B cell (primary cell): ENCODE results near the gene MAPK8. TPM values are rescaled to one million over a fixed set of nuclear protein-coding genes. Genes with fewer than 3 reads are reported as not detected.

ENCODE experiments used
- ATAC-seq: fragments of 200-7000 bp; cut with Tn5 transposase; one replicate; pipeline ENCODE4 v1.10.0; 2021; ENCODE audit warnings: low read depth, mild to moderate bottlenecking, moderate number of reproducible peaks, moderate library complexity
- CTCF ChIA-PET: fragments of 350-600 bp; sonication (Branson Sonifier 250); formaldehyde crosslinking; loops from one replicate; lab custom pipeline; 2021; ENCODE audit warnings: antibody characterized with exemption, inconsistent platforms; lab: Charles Lee
- POLR2A ChIA-PET: fragments of 350-600 bp; sonication (Branson Sonifier 250); formaldehyde crosslinking; loops from one replicate; lab custom pipeline; 2021; ENCODE audit warnings: antibody characterized with exemption; lab: Charles Lee
- DNase-seq: peaks from one replicate; pipeline ENCODE4 v3.0.0; 2013
- H2AFZ ChIP-seq: 2 replicates; pipeline ENCODE4 v1.6.1; 2012; ENCODE audit warnings: mild to moderate bottlenecking, low read depth, low read length; ENCODE audit not compliant: insufficient read depth, poor library complexity, severe bottlenecking
- H3K27ac ChIP-seq, 2 donors: 1 replicate in 1 of 2; 2 replicates in 1 of 2; pipeline ENCODE4 v1.5.1; 2012 to 2013; ENCODE audit warnings: low read length in 2 of 2, mild to moderate bottlenecking in 2 of 2, moderate library complexity in 1 of 2
- H3K27me3 ChIP-seq, 4 experiments: fragments of 200-600 bp in 1 of 4; sonication (generic) in 1 of 4; replicated peaks in 1 of 4; 1 replicate in 2 of 4; 2 replicates in 2 of 4; pipeline versions ENCODE4 v1.6.1 to v1.7.0; 2013 to 2016; ENCODE audit warnings: low read length in 3 of 4, mild to moderate bottlenecking in 2 of 4, mixed read lengths in 1 of 4, moderate library complexity in 1 of 4; ENCODE audit not compliant: insufficient read depth in 4 of 4, control insufficient read depth in 3 of 4; ENCODE audit errors: control extremely low read depth in 1 of 4
- H3K36me3 ChIP-seq, 2 experiments: replicated peaks in 1 of 2; 1 replicate in 1 of 2; 2 replicates in 1 of 2; pipeline versions ENCODE4 v1.6.1 to v1.7.1; 2013; ENCODE audit warnings: low read length in 1 of 2; ENCODE audit not compliant: insufficient read depth in 2 of 2, control insufficient read depth in 1 of 2; ENCODE audit errors: control extremely low read depth in 1 of 2, extremely low read depth in 1 of 2
- H3K4me1 ChIP-seq, 2 donors: fragments of 200-600 bp in 1 of 2; sonication (generic) in 1 of 2; 1 replicate in 1 of 2; 2 replicates in 1 of 2; pipeline versions ENCODE4 v1.5.1 to v1.6.1; 2013 to 2017; ENCODE audit warnings: low read length in 2 of 2; ENCODE audit not compliant: control insufficient read depth in 2 of 2, insufficient read depth in 2 of 2
- H3K4me2 ChIP-seq: replicated peaks from 2 replicates; pipeline ENCODE3; 2012; ENCODE audit warnings: mild to moderate bottlenecking, low read depth, low read length; ENCODE audit not compliant: poor library complexity, severe bottlenecking
- H3K4me3 ChIP-seq, 5 experiments: fragments of 200-600 bp in 1 of 5; sonication (generic) in 1 of 5; 1 replicate in 3 of 5; 2 replicates in 2 of 5; pipeline versions ENCODE4 v1.5.1 to v1.7.0; 2011 to 2016; ENCODE audit warnings: low read length in 4 of 5, mild to moderate bottlenecking in 4 of 5, low read depth in 2 of 5, control low read depth in 1 of 5, moderate library complexity in 1 of 5; ENCODE audit not compliant: insufficient read depth in 1 of 5; ENCODE audit errors: control extremely low read depth in 1 of 5, extremely low read depth in 1 of 5
- H3K79me2 ChIP-seq: fragments of 200-600 bp; sonication (generic); one replicate; pipeline ENCODE4 v1.6.0; 2016; ENCODE audit warnings: low read length; ENCODE audit not compliant: control insufficient read depth, insufficient read depth
- H3K9ac ChIP-seq: fragments of 200-600 bp; sonication (generic); 2 replicates; pipeline ENCODE4 v1.6.1; 2017; ENCODE audit warnings: mild to moderate bottlenecking, low read length, moderate library complexity
- H3K9me3 ChIP-seq, 3 donors: one replicate each; pipeline versions ENCODE4 v1.6.1 to v1.7.1; 2013; ENCODE audit warnings: low read length in 2 of 3; ENCODE audit not compliant: control insufficient read depth in 2 of 3, insufficient read depth in 1 of 3; ENCODE audit errors: control extremely low read depth in 1 of 3
- H4K20me1 ChIP-seq: 2 replicates; pipeline ENCODE4 v1.6.0; 2012; ENCODE audit warnings: mild to moderate bottlenecking, low read length; ENCODE audit not compliant: insufficient read depth, control insufficient read depth, poor library complexity, severe bottlenecking
- H3K27ac Mint-ChIP-seq: one replicate; pipeline ENCODE4 v1.8.0; 2021; ENCODE audit warnings: mixed read lengths
- H3K27me3 Mint-ChIP-seq: one replicate; pipeline ENCODE4 v1.8.0; 2021; ENCODE audit warnings: mixed read lengths
- H3K4me1 Mint-ChIP-seq: one replicate; pipeline ENCODE4 v1.8.0; 2021; ENCODE audit warnings: mixed read lengths
- H3K4me3 Mint-ChIP-seq: one replicate; pipeline ENCODE4 v1.8.0; 2021; ENCODE audit warnings: mixed read lengths
- H3K9me3 Mint-ChIP-seq: one replicate; pipeline ENCODE4 v1.8.0; 2022; ENCODE audit warnings: mixed read lengths; ENCODE audit not compliant: insufficient read depth
- EZH2 ChIP-seq: IDR thresholded peaks from 2 replicates; pipeline ENCODE4 v1.6.1; 2012; ENCODE audit warnings: borderline replicate concordance, low read depth, mild to moderate bottlenecking, moderate library complexity, low read length; ENCODE audit not compliant: insufficient read depth, poor library complexity, severe bottlenecking
- WGBS: methylation state at CpG from one replicate; pipeline ENCODE4 v1.1.5; 2013; ENCODE audit warnings: missing lambda C conversion rate; ENCODE audit not compliant: insufficient coverage; 5-methylcytosine and 5-hydroxymethylcytosine counted together
- intact Hi-C: fragments of 100-400 bp; cut with micrococcal nuclease; formaldehyde crosslinking; loops from one replicate; pipeline ENCODE4 v1.10.0; 2022
- polyA plus RNA-seq: library from polyadenylated mRNA; depleted of rRNA; stranded (reverse); fragments of >200 nt; gene quantifications from 2 replicates; pipeline ENCODE4 v1.2.3, GENCODE V29; 2012
- total RNA-seq, 2 donors: library from RNA; stranded (reverse); fragments of 120-200 nt in 1 of 2; gene quantifications; 1 replicate in 1 of 2; 2 replicates in 1 of 2; pipeline versions ENCODE4 v1.2.3 to v1.2.4, GENCODE V29; 2013 to 2022
- TF ChIP-seq, protein P1 (sequence below): fragments of 200-600 bp; IDR thresholded peaks from one replicate; pipeline ENCODE4 v1.8.0; 2022; ENCODE audit warnings: antibody characterized with exemption, mild to moderate bottlenecking

MAPK8 gene
- total and polyA plus RNA-seq, 2 donors (not counting 1 experiment from before 2014, with no cell fraction given) = 13.7 to 40.0 TPM

DNA sequence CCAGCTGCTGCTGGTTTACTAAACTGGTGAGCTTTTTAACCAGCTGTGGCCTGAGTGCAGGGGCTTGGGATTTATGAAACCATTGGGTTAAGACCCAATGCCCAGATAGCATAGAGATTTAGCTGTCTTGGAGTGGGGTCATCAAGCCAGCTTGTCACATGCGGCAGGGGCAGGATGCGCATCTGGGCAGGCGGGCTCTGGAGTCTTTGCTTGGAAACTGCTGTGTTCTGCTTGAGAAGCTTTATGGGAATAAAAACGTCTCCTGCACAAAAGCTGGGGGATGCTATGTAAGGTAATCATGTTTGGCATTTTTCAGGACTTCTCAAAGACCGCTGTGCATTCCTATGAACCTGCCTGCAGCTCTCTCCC is 136.3 kb downstream of the MAPK8 start:
- intact Hi-C loops = no loop called here
- H3K4me1 ChIP-seq = no peaks in the 10 kb centered on the region
- CTCF ChIA-PET = no interaction called here

DNA sequence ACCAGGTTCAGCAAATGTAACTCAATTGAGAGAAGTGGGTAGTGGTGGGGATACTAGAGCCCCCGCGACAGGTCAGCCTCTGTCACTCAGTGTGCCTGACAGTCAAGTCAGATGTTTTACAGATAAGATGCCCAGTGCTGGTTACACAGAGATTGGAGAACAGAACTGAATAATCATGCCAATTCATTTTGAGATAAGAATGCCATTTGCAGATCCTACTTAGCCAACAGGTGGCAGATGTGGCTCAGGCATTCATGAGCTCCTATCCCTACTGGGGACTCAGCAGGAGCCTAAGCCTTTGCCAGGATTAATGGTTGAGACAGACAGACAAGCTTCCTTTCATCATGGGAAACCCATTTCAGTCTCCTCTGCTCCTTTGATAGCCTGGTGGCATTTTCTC is 137.8 kb downstream of the MAPK8 start:
- Mint-ChIP-seq H3K27me3 (peaks cover 5% of the 10 kb centered on the region), H3K4me3 (no peak overlapping the region), H3K4me1 (no peaks in the 10 kb centered on the region), H3K9me3 (no peaks in the 10 kb centered on the region), H3K27ac (no peak overlapping the region)
- WGBS = 38% methylated on average over 2 of the region's 2 CpGs
- no peak overlapping the region for H3K4me2 ChIP-seq
- no peak overlapping the region for H3K4me3 ChIP-seq
- DNase-seq = no peak
- TF ChIP-seq EZH2 = no peak
- TF ChIP-seq, protein P1, sequence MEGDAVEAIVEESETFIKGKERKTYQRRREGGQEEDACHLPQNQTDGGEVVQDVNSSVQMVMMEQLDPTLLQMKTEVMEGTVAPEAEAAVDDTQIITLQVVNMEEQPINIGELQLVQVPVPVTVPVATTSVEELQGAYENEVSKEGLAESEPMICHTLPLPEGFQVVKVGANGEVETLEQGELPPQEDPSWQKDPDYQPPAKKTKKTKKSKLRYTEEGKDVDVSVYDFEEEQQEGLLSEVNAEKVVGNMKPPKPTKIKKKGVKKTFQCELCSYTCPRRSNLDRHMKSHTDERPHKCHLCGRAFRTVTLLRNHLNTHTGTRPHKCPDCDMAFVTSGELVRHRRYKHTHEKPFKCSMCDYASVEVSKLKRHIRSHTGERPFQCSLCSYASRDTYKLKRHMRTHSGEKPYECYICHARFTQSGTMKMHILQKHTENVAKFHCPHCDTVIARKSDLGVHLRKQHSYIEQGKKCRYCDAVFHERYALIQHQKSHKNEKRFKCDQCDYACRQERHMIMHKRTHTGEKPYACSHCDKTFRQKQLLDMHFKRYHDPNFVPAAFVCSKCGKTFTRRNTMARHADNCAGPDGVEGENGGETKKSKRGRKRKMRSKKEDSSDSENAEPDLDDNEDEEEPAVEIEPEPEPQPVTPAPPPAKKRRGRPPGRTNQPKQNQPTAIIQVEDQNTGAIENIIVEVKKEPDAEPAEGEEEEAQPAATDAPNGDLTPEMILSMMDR = no peak
- peaks cover 0 to 3% (median 0%) of the 10 kb centered on the region in 3 donors for H3K9me3 ChIP-seq
- H3K27ac ChIP-seq = no peak overlapping the region
- ChIA-PET CTCF (no interaction called here), POLR2A (no interaction called here)
- no peak for ATAC-seq
- H3K9ac ChIP-seq = no peak overlapping the region
- H3K4me1 ChIP-seq = no peaks in the 10 kb centered on the region
- intact Hi-C loops = no loop called here
- no peak overlapping the region for H2AFZ ChIP-seq
- H3K36me3 ChIP-seq = no peaks in the 10 kb centered on the region
- no peaks in the 10 kb centered on the region for H3K27me3 ChIP-seq
- H3K79me2 ChIP-seq = no peaks in the 10 kb centered on the region
- no peaks in the 10 kb centered on the region for H4K20me1 ChIP-seq

More for the DNA sequence above, 136.3 kb downstream of the MAPK8 start:
- DNase-seq = no peak
- Histone ChIP-seq H3K9ac (no peak overlapping the region), H3K36me3 (no peaks in the 10 kb centered on the region), H3K9me3 (peaks cover 0 to 3% (median 0%) of the 10 kb centered on the region in 3 donors), H4K20me1 (no peaks in the 10 kb centered on the region), H3K4me3 (no peak overlapping the region), H3K27ac (no peak overlapping the region), H3K79me2 (no peaks in the 10 kb centered on the region), H3K27me3 (no peaks in the 10 kb centered on the region), H3K4me2 (no peak overlapping the region), H2AFZ (no peak overlapping the region)
- Mint-ChIP-seq H3K4me1 (no peaks in the 10 kb centered on the region), H3K9me3 (no peaks in the 10 kb centered on the region), H3K4me3 (no peak overlapping the region), H3K27ac (no peak overlapping the region), H3K27me3 (peaks cover 5% of the 10 kb centered on the region)
- POLR2A ChIA-PET = no interaction called here
- ATAC-seq = no peak
- TF ChIP-seq, protein P1 = no peak
- no peak for TF ChIP-seq EZH2
- 100% methylated on average over 3 of the region's 5 CpGs for whole genome bisulfite sequencing
